NCI-H2029 treated with DMSO at 0.1 percent for 48 hours (cell line): Measurements from ENCODE around the gene IFI27L2.
A peak's percentile ranks its signal among the peaks of the same experiment; 100 is the strongest.
"Not testable (repeated sequence)": the region's sequence is repeated elsewhere in the genome, so short reads cannot be mapped to it uniquely, and the experiment has no call there.

Experiments
- DNase-seq: peaks from one replicate; lab custom pipeline; 2025; lab: John Stamatoyannopoulos, UW

The IFI27L2 gene, protein sequence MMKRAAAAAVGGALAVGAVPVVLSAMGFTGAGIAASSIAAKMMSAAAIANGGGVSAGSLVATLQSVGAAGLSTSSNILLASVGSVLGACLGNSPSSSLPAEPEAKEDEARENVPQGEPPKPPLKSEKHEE

DNA sequence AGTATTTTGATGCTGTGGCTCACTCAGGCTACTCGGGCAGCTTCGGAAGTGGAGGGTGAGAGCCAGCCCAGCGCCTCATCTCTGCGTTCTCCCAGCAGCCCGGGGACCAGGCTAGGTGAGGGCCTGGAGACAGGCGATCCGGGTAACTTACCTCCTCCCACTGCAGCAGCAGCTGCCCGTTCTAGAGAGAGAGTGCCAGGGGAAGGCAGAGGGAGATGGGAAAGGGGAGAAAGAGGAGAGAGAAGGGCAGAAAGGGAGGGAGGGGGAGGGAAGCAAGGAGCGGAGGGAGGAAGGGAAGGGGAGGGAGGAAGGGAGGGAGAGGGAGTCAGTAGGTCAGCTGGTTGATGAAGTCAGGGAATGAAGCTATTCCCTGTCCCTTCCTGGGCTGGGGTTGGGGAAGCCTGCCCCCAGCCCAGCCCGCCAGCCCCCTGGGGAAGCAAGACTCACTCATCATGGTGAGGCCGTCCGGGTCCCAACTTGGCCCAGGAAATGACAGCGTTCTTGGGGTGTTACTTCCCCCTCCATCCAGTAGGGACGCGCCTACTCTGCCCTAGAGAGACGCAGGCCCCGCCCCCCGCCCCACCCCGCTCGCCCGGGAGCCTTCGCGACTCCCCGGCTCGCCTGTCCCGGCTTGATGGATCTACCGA, at the start of gene IFI27L2:
Gene IFI27L2, minus strand, starts transcription at position 494 of the 647 bp plus-strand sequence. Its CDS starts 40 bp downstream, at position 454.
- DNase-seq, result no peak

DNA sequence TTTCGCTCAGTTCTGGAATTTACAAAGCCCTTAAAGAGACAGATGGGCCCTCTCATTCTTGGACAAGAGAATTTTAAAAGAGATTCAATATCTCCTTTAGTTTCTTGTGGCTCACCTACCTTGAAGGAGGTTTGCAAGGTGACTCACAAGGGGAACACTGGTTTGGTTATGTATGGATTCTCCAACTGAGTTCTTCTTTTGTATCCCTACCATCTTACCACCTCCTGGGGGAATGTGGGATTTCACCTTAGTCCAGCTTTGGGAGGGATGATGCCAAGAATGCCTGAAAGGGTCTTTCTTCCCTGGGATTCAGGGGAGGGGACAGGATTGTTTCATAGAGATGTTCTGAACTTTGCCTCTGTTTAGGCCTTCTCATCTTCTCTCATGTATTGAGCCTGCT, 48.4 kb upstream of the IFI27L2 start:
- no peak for DNase-seq

DNA sequence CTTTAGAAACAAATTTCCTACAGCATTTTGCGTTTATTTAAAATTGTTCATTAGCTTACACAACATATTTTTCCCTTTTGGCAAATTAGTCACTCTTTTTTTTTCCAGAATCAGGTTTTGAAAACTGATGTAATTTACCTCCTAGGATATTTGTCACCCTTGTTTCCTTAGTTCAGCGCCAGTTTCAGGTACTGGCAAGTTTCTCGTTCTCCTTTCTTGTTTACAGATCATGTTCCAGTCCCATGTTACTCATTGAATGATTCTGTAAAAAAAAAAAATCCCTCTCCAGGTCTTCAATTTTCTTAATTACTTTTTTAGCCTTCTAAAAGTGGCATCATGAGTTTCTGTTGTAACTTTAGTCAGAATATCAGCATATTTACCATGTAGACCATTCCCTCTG, 47.4 kb upstream of the IFI27L2 start:
- no peak for DNase-seq

DNA sequence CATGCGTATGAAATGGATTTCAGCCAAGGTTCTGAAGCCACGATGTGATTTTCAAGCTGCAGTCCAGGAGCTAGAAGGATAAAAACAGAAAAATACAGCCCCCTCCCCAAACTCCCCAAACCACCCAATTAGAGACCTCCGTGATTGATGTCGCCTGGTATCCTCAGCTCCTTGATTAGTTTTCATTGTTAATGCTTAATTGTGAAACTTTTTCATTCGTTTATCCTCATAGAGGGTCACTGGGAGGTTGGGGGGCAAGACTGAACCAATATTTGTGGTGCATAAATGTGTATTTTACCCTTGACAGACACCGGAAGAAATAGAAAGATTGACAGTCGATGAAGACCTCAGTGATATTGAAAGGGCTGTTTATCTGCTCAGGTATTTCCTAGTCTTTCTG, 46.3 kb upstream of the IFI27L2 start:
- no peak for DNase-seq

DNA sequence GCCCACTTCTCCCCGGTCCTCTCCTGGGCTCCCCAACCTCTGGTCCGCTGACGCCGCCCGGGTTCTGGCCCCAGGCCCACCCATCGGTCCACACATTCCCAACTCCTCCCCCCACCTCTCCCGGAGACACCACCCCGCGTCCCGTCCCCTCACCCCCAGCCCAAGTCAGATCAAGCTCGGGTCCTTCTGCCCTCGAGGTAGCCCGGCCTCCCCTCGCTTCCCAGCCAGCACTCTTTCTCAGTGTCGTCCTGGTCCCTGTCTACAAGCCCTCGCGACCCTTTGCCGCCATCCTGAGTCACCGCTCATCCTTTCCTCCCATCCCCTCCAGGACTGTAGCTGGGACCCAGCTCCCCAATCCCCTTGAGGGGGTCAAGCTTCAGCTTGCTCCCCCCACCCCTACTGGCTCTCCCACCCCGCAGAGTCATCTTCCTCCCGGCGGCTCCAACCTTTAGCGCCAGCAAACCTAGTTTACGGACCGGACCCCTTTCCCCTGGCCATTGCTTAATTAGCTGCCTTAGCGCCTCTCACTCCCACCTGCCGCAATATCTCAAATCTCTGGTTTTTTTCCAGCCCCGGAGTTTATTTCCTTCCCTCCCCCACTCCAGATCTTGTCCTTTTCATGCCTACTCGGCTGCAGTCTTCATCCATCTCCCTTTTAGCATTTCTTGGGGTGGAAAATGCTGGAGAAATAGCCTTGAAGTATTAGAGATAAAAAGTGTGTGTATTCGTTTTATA, 45.8 kb upstream of the IFI27L2 start:
- DNase-seq, result no peak

DNA sequence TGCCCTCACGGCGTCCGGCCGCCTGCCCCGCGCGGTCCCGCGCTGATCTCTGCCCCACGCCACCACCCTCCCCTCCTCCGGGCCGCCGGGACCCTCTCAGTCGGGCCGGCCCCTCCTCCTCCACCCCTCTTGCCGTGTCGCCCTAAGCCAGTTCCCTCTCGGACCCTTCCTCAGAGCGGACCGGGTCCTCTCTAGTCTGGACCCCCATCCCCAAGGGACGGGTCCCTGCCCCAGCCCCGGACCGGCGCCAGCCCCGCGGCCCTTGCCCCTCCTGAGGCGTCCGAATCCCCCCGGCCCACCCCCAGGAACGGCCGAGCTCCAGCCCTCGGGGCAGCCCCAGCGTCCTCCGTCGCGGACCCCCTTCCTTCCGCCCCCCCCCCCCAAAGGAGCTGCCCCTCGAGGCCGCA, 45.2 kb upstream of the IFI27L2 start:
- no peak for DNase-seq

DNA sequence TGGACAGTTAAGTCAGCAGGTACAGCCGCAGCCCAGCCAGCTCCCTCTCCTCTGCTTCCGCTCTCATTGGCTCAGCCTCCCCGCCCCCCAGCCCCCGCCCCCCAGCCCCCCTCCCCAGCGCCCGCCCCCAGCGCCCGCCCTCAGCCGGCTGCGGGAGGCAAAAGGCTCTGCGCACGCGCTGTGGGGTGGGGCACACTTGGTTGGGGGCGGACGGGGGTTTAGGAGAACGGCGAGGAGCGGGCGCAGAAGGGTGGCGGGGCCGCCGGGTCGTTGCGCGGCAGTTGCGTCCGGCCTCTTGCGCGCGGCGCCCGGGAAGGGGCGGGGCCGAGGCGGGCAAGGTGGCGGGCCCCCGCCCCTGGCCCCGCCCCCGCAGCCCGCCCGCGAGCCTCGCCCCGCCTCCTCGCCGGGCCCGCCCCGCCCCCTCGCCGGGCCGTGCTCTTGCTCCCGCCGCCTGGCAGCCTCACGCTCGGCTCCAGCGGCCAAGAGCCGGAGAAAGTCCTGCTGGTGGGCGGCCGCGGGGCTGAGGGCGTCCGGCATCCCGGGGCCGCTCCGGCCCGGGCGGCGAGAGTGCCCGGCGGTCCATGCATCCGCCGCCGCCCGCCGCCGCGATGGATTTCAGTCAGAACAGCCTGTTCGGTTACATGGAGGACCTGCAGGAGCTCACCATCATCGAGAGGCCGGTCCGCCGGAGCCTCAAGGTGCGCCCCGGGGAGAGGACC, 44.6 kb upstream of the IFI27L2 start, which contains the start of gene PPP4R4:
Gene PPP4R4, plus strand, starts transcription at position 438 of the 719 bp plus-strand sequence. Its CDS starts 144 bp downstream, at position 582.
- peak; percentile 13 for DNase-seq

DNA sequence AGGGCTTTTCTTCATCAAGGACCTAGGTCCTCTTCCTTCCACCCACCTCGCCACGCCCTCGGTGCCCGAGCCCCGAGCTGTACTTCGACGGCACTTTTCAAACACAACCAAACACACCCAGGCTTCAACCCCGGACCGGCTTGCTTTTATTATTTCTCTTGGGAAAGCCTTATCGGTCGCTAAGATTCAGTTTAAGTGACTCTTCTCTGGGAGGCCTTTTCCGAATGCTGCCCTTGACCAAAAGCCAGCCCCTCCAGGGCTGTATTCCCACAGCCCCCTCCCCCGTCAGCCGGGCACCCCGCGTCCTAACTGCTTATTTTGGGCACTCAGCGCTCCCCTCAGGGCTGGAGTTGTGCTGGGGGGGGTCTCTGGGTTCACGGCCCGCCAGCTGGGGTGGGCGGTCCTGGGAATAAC, 44.1 kb upstream of the IFI27L2 start:
- DNase-seq, result no peak

DNA sequence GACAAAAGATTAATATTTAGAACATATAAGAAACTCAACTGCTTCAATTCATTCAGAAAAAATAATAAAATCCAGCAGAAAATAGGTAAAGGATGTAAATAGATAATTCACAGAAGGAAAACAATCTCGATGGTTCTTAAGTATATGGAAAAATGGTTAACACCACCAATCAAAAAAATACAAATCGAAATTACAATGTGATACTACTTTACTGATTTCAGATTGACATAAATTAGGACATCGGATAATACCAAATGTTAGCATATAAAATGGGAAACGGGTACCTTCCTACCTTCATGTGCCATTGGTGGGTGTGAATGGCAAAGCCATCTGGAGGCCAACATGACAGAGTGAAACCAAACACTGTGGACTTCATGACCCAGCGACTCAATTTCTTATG, 43.1 kb upstream of the IFI27L2 start:
- DNase-seq, result no peak

DNA sequence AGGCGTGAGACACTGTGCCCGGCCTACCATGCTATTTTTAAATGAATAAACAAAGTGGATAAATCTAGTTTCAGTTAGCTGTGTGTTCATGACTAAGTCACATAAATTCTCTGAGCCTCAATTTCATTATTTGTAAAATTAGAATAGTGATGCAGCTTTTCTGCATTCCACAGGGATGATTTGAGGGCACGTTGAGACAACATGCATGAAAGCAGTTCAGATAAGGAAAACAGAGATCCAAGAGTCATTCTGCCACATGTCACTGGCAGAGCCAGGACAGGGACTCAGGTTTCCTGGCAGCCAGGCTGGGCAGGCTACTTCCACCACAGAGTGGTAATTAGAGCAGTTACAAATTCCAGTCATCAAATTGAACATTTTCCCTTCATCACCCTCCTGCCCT, 41.8 kb upstream of the IFI27L2 start:
- DNase-seq, result no peak

DNA sequence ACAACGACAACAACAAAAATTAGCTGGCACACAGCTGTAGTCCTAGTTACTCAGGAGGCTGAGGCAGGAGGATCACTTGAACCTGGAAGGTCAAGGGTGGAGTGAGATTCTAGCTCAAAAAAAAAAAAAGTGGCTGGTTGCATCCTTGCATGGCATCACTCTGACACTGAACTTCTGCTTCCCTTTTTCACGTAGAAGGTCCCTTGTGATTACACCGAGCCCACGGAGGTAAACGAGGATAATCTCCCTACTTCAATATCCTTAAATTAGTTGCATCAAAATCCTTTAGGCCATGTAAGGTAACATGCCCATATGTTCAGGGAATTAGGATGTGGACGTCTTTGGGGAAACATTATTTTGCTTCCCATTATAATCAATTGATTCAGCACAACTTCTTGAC, 40.7 kb upstream of the IFI27L2 start:
- DNase-seq, result no peak

DNA sequence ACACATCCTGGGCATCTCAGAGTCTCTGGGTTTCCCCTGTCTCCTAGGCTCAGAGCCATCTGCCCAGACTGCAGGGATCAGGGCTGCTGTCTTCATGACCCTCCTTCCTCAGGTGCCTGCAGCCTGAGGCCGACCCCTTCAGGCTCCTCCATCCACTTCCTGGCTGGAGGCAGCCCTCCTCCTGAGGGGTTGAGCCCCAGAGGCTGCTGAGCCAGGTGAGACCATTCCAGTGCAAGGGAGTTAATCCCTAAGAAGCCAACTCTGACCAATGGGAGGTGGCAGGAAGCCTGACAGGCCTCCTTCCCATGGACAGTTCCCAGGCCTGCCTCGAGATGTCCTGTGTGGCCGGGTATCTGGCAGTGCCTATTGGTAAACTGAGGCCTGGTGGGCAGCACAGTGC, 36.3 kb upstream of the IFI27L2 start:
- no peak for DNase-seq

DNA sequence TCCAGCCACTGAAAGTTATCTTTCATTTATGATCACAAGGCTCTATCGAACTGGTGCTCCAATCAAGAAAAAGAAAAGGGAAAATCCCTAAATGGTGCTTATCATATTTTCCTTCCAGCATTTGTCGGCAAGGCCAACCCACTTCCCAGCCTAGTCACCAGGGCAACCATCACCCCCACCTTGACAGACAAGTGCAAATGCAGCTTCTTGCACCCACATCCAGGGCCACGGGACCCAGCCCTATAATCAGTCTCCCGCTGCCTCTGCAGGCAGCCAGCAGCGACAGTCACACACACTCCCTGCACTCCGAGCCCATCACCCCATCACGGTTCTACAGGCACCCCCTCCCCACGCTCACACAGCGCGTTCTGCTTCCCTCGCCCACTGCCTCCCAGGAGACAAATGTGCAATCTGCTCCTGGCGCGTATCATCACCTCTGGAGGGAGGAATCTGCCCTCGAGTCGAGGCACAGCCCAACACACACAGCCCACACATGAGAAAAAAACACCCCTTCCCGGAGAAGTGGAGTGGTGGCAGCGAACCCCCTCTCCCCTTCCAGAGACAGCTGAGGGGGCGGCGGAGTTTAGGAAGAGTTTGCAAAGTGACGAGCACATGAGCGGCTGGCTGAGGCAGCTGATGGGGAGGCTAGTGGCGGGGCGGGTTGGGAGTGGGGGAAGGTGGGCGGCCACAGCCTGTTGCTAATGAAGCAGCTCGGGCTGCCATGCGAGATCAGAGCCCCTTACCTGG, 35.5 kb upstream of the IFI27L2 start:
- no peak for DNase-seq

DNA sequence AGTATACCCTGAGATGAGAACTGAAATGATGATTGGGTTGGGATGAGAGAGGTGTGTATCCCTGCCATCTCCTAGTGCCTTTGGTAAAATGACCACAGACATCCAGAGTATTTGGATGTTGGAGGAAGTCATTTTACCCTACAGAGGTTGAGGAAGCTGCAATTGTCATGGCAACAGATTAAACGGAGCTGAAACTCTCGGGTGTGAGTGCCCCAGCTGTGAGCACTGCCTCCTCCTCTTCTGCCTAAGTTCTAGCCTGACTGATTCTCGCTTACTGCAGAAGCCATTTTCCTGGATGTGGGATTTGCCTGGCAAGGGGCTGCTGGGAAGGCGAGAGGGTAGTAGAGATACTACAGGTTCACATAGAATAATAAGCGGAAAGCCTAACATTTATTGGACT, 34.4 kb upstream of the IFI27L2 start:
- DNase-seq, result no peak

DNA sequence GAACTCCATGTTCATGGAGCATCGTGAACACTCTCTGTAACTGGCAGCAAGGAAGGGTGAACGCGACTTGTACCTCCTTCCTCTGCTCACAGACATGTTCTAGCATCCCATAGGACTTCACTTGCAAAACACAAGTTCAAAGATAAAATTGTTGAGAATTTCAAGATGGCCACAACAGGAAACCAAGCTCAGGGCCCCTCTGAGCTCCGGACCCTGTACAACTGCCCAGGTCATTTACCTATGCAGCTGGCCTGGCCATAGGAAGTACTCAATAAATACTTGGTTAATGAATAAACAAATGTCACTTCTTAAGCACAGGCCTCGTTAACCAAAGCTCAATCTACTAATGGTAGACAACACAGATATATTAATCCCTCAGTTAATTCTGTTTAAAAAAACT, 33.1 kb upstream of the IFI27L2 start:
- no peak for DNase-seq

DNA sequence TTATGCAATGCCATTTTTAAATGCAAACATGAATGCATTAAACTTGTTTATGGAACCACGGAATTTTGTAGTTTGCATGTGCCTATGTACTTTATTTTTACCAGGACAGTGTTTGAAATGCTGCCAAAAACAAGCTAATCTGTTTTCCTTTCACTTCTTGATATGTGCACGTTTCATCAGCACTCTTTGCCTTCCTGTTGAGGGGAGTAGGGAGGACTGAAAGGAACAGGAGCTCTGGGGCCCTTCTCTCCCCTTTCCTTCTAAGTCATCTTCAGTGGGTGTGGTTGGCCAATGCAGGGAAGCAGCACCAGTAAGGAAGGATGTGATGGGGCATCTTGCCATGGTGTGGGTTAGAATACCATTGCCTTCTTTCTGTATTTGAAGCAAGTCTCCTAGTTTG, 32.6 kb upstream of the IFI27L2 start:
- DNase-seq, result no peak

DNA sequence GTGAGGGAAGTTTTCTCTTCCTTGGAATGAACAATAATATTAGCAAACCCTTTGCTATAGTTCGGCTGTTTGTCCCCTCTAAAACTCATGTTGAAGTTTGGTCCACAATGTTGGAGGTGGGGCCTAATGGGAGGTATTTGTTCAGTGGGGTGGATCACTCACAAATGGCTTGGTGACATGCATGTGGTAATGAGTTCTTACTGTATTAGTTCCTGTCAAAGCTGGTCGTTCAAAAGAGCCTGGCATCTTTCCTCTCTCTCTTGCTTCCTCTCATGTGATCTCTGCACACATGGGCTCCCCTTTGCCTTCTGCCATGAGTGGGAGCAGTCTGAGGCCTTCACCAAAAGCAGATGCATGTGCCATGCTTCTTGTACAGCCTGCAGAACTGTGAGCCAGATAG, 31.7 kb upstream of the IFI27L2 start:
- DNase-seq, result no peak

DNA sequence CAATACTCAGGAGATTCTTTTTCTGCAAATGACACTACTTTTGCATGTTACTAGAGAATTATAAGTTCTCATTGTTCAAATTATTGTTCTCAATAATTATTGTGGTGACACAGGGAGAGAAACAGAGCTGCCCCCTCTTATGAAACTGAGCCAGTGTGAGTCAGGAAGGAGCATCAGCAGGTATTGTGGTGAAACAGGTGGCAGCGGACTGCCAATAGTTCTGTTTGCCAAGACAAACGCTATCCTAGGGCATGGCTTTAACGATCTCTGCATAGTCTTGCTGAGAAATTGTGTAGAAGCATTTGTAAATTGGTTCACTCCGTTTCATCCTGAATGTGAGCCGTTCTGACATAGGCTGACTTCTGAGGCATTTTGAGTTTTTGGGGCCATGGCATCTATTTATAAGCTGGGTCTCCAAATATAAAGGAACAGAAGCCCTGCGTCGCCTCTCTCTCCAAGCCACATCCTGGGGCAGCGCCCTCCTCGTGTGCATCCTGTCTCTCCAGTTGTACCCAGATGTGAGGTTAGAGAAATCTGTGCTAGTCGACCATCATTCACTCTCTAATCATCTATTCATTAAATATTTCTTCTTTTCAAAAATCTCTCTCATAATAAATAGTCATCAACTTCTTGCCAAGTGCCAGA, 29.0 kb upstream of the IFI27L2 start:
- peak; percentile 8 for DNase-seq

DNA sequence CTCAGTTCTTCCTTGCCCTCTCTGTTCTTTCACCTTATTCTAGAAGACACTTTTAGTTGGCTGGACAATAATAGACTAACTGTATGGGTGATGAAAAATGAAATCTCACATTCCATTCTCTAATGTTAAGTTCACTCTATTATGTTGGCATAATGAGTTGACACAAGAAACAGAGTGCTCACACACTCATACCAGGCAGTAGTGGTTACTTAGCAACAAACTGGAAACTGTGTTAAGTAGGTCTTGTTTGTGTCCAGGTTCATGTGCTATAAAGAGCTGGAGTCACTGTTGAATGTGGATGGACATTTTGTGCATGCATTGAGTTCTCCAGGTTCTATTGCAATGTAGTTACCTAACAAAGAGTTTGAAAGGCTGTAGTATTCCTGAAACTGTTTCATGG, 27.8 kb upstream of the IFI27L2 start:
- DNase-seq, result peak; percentile 10

DNA sequence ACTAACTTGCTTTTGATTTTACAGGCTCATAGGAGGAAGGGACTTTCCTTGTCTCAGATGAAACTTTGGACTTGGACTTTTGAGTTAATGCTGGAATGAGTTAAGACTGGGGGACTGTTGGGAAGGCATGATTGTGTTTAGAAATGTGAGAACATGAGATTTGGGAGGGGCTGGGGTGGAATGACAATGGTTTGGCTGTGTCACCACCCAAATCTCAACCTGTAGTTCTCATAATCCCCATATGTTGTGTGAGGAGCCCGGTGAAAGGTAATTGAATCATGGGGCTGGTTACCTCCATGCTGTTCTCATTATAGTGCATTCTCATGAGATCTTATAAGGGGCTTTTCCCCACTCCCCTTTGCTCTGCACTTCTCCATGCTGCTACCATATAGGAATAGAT, 26.7 kb upstream of the IFI27L2 start:
- not testable (repeated sequence) for DNase-seq

DNA sequence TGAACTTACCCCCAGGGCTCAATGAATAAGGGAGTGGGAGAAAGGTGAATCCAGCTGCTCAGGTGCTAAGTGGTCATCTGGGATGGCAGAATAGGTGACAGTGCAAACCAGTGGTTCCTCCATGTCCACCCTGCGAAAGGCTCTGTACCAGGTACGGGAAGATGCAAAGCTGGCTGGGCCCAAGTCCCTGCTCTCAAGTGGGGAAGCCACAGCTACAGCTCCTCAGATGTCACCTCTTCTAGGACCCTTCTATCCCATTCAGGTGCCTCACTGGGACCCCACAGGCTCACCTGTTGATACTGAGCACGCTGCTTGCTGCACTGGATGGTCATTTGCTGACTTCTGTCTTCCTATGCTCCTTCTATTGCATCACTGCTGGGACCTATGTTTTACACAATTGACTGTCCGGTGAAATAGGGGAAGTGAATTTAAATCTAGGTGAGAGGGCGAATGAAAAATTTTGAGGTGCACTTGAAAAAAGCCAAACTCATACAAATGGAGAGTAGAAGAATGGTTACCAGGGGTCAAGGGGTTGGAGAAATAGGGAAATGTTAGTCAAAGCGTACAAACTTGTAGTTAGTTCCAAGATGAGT, 24.4 kb upstream of the IFI27L2 start:
- no peak for DNase-seq
